ENCODE results near the gene FCN3. TPM values are rescaled to one million over a fixed set of nuclear protein-coding genes. Genes with fewer than 3 reads are reported as not detected.

FCN3 gene
- polyA plus RNA-seq, 1 experiment: not detected

- DNase-seq (ENCODE audit: low read depth): no peak
- CTCF ChIA-PET: no interaction called here
- H3K36me3 ChIP-seq (ENCODE audit: control insufficient read depth, insufficient read depth, low read length): peaks cover 11% of the 10 kb centered on the region
- no peaks in the 10 kb centered on the region for H3K27me3 ChIP-seq (ENCODE audit: control insufficient read depth, insufficient read depth, low read length)
- TF ChIP-seq CTCF (IDR thresholded peaks at IDR 0.05; ENCODE audit: insufficient read depth, low read depth, low read length): no peak
- H3K4me3 ChIP-seq (ENCODE audit: low read depth, low read length): no peak overlapping the region
- POLR2A ChIA-PET: no interaction called here
Measured at GRCh38 chr1:27325286-27325685, 49.3 kb downstream of the FCN3 start.

- ChIA-PET POLR2A (no interaction called here), CTCF (interaction anchor here (0.6 to 2.1 kb wide), 7 partner anchors 11 to 67 kb away, joined by 3 to 33 read pairs (median 4); partner anchors contain the start of gene MAP3K6)
- peaks cover 7% of the 10 kb centered on the region for H3K36me3 ChIP-seq (ENCODE audit: control insufficient read depth, insufficient read depth, low read length)
- no peak for DNase-seq (ENCODE audit: low read depth)
- no peaks in the 10 kb centered on the region for H3K27me3 ChIP-seq (ENCODE audit: control insufficient read depth, insufficient read depth, low read length)
- peak overlapping the region; percentile 89 for H3K4me3 ChIP-seq (ENCODE audit: low read depth, low read length)
- no peak for TF ChIP-seq CTCF (IDR thresholded peaks at IDR 0.05; ENCODE audit: insufficient read depth, low read depth, low read length)
Measured at GRCh38 chr1:27322569-27323240, 51.9 kb downstream of the FCN3 start.

- CTCF ChIA-PET: interaction anchor here (0.7 to 2.1 kb wide), 6 partner anchors 11 to 44 kb away, joined by 3 to 33 read pairs (median 5); partner anchors contain the start of gene MAP3K6
- H3K4me3 ChIP-seq (ENCODE audit: low read depth, low read length): peak within 1 kb of the TSS; percentile 89
- peaks cover 7% of the 10 kb centered on the region for H3K36me3 ChIP-seq (ENCODE audit: control insufficient read depth, insufficient read depth, low read length)
- POLR2A ChIA-PET: no interaction called here
- H3K27me3 ChIP-seq (ENCODE audit: control insufficient read depth, insufficient read depth, low read length): no peaks in the 10 kb centered on the region
- no peak for TF ChIP-seq CTCF (IDR thresholded peaks at IDR 0.05; ENCODE audit: insufficient read depth, low read depth, low read length)
- peak; percentile 75 for DNase-seq (ENCODE audit: low read depth)
Measured at GRCh38 chr1:27321813-27322568, 52.6 kb downstream of the FCN3 start, which contains the start of gene TMEM222. Gene TMEM222, plus strand, starts transcription at chr1:27322163. Its CDS starts 35 bp downstream, at chr1:27322198.

Small RNA genes within 50 kb of the gene (small RNA-seq; reads per million reads assigned to genes)
- gene RNU6-48P (ENCODE audit: insufficient read length, low read depth, low replicate concordance): not detected

Other genes starting within 250 kb of the FCN3 start
- gene SLC9A1, start 219.7 kb downstream of the FCN3 start, polyA plus RNA-seq (2011; rRNA removed): 12.3 and 18.9 TPM in 2 replicates
- gene WDTC1, start 140.2 kb downstream of the FCN3 start, polyA plus RNA-seq (2011; rRNA removed): 7.0 and 16.4 TPM in 2 replicates
- 39.4 and 76.2 TPM in 2 replicates for gene TMEM222, start 52.7 kb downstream of the FCN3 start, polyA plus RNA-seq (2011; rRNA removed)
- gene SYTL1, start 32.8 kb downstream of the FCN3 start, polyA plus RNA-seq (2011; rRNA removed): 0.20 and 0.23 TPM in 2 replicates
- 9.3 and 18.0 TPM in 2 replicates for gene MAP3K6, start 7.9 kb downstream of the FCN3 start, polyA plus RNA-seq (2011; rRNA removed)
- not detected in 2 replicates for gene CD164L2, start 8.5 kb upstream of the FCN3 start, polyA plus RNA-seq (2011; rRNA removed)
- gene GPR3, start 17.8 kb upstream of the FCN3 start, polyA plus RNA-seq (2011; rRNA removed): 1.0 and 1.8 TPM in 2 replicates
- 49.0 and 56.5 TPM in 2 replicates for gene WASF2, start 115.3 kb upstream of the FCN3 start, polyA plus RNA-seq (2011; rRNA removed)
- gene AHDC1, start 229.3 kb upstream of the FCN3 start, polyA plus RNA-seq (2011; rRNA removed): 3.5 and 4.1 TPM in 2 replicates